DMS153 treated with DMSO at 0.1 percent for 48 hours (cell line): Measurements from ENCODE around the gene HSH2D.
"Not testable (repeated sequence)": the region's sequence is repeated elsewhere in the genome, so short reads cannot be mapped to it uniquely, and the experiment has no call there.

Experiments
- DNase-seq: peaks from one replicate; lab custom pipeline; 2025; ENCODE audit not compliant: unreplicated experiment; lab: John Stamatoyannopoulos, UW

The HSH2D gene

GRCh38 chr19:16119075-16119857 lies 24.2 kb upstream of the HSH2D start:
- DNase-seq: not testable (repeated sequence)

GRCh38 chr19:16121141-16121540 lies 22.3 kb upstream of the HSH2D start:
- DNase-seq: no peak

DNA sequence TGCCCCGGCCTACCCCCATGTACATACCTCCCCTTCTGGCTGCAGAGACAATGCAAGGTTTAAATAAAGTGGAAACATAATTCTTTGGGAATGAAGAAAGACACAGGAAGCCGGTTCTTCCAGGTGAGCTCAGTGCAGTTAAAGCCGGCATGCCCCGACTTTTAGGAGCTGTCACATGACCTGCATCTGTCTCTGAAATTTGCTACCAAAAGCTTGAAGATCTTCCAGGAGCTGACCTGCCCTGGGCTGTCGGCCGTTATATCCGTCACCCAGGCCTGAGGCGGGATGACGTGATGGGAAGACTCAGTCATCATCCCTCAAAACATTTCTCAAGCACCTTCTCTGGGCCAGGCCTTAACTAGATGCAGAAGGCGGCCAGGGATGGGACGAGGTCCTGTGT lies 21.5 kb upstream of the HSH2D start:
- DNase-seq: no peak

- no peak for DNase-seq
These were observed 18.5 kb upstream of the HSH2D start for GRCh38 chr19:16124953-16125352.

GRCh38 chr19:16125737-16126495 lies 17.6 kb upstream of the HSH2D start:
- no peak for DNase-seq

- DNase-seq: no peak
These were observed 16.4 kb upstream of the HSH2D start for GRCh38 chr19:16127080-16127479.

DNA sequence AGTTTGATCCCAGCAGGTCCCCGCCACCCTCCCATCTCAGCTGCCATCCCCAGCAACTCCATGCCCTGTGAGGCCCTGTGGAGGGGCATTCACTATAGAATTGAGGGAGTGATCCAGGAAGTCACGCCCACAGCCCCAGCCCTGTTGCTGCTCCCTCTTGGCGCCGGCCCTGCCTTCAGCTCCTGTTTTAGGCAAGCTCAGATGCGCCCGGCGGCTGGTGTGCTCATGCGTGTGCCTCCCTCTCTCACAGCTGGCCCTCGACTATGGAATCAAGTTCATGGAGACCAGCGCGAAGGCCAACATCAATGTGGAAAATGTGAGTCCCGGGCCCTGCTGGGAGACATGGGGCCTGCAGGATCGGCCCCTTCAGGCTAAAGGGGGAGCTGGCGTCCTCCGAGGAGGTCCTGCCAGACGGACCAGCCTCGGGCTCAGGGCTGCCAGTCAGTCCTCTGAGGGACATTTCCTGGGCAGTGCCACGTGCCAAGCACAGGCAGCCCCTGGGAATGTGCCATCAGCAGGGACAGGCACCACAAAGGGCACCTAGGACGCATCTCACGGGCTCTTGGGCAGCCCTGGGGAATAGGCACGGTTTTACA lies 15.6 kb upstream of the HSH2D start:
- DNase-seq: no peak

DNA sequence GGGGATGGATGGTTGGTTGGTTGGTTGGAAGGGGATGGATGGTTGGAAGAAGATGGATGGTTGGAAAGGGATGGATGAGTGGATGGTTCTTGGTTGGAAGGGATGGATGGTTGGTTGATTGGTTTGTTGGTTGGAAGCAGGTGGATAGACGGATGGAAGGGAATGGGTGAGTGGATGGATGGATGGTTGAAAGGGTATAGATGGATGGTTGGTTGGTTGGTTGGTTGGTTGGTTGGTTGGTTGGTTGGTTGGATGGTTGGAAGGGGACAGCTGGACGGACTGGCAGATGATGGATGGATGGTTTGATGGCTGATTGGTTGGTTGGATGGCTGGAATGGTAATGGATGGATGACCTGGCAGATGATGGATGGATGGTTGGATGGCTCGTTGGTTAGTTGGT lies 11.8 kb upstream of the HSH2D start:
- no peak for DNase-seq

DNA sequence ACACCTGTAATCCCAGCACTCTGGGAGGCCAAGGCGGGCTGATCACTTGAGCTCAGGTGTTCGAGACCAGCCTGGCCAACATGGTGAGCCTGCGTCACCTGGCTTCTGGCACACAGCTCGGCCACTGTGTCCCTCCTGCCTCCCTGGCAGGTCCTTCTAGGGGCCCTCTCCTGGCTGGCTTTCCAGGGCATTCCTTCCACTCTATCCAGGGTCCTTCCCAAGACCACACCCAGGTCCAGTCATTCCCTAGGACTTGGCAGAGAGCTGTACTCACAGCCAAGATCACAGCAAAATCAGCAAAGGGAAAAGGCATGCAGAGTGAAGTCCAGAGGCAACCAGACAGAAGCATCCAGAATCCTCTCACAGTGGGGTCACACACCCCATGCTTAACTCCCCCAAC lies 9.7 kb upstream of the HSH2D start:
- no peak for DNase-seq

DNA sequence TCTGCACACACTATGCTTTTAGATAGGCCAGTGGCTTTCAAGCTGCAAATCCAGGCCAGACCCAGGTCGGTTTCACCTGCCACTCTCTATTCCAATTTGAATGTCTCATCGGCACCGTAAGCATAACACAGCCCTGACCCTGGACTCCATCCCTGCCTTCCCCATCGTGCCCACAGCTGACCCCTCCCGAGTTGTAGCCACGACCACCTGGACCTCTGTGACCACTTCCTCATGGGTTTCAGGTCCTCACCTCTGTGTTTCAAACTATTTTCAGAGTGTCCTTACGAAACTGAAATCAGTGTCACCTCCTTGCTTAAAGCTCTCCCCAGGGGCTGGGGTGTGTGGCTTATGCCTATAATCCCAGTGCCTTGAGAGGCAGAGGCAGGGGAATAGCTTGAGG lies 9.0 kb upstream of the HSH2D start:
- no peak for DNase-seq

GRCh38 chr19:16135430-16136127 lies 7.9 kb upstream of the HSH2D start:
- no peak for DNase-seq

DNA sequence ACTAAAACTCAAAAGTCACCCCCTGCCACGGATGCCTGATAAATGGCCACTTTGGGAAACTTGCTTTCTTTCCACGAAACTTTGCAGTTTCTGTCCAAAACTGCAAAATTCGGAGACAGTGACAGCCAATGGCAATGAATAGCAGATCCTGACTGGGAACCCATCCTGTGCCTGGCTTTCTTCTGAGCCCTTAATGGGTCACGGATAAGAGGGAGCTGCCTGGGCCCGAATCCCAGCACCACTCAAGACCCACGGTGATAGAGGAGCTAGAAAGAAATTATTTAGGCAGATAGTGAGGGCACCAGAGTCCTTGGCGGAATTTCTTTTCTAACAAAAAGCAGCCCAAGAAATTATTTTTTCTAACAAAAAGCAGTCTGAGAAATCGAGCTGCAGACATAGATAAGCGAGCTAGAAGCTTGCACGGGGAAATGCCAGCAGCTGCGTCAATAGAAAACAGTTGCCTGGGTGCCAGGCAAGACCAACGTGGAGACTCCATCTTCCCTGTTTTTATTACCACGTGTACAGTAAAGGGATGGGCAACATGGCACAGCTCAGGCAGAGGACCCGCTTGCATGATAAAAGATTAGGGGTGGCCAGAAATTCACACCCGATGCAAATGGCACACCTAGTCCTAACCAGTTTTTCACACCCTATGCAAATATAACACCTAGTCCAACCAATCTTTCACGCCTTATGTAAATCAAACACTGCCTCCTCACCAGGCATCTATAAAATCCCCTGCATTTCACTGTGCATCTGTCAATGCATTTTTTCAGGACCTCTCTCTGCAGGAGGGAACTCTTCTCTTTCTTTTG lies 7.1 kb upstream of the HSH2D start:
- no peak for DNase-seq

- no peak for DNase-seq
These were observed 3.7 kb upstream of the HSH2D start for GRCh38 chr19:16139752-16140151.

DNA sequence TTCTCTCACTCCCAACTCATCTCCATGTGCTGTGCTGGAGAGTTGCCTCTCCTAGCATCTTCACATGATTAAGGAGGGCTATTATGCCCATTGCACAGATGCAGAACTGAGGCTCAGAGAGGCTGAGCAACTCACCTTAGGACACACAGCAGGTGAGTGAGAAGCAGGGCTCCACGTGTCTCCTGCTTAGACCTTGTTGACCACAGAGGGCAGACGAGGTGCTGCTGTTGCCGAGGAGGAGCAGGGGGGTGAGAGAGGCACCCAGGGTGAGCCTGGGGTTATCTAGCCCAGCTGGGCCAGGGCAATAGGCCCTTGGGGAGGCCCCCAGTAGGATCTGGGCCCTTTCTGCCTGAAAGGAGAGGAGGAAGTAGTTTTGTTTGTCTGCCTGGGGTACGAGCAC lies 2.4 kb upstream of the HSH2D start:
- DNase-seq: no peak

DNA sequence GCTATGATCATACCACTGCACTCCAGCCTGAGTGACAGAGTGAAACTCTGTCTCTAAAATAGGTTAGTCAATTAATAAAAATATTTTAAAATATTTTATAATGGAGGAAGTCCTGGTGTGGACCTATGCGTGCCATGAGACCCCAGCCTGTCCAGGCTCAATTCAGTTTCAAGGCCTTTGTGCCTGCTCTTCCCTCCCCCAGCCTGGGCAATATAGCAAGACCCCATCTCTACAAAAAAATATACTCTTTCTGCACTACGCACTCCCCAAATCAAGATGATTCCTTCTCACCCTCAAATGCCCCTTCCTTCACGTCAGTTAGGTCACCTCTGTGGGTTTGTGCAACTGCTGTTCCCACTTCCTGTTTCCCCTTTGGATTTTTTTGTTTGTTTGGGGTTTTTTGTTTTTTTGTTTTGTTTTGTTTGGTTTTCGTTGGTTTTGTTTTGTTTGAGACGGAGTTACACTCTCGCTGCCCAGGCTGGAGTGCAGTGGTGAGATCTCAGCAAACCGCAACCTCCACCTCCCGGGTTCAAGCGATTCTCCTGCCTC lies 1.4 kb upstream of the HSH2D start:
- no peak for DNase-seq

- DNase-seq: no peak
These were observed 714 bp downstream of the HSH2D start for GRCh38 chr19:16144216-16144581.

DNA sequence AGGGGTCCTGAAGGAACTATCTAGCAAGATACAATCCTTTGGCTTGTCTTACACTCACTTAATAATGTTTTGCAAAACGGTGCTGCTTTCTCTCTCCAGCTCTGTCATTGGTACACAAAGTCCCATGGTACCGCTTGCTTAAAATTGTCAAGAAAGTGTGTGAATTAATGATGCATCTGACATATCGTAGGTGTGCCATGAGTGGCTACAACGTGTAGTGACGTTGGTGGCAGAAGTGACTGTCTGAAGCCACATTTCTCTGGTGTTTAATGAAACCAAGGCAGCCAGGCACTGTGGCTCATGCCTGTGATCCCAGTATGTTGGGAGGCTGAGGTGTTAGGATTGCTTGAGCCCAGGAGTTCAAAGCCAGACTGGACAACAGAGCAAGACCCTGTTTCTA lies 2.6 kb downstream of the HSH2D start:
- no peak for DNase-seq

DNA sequence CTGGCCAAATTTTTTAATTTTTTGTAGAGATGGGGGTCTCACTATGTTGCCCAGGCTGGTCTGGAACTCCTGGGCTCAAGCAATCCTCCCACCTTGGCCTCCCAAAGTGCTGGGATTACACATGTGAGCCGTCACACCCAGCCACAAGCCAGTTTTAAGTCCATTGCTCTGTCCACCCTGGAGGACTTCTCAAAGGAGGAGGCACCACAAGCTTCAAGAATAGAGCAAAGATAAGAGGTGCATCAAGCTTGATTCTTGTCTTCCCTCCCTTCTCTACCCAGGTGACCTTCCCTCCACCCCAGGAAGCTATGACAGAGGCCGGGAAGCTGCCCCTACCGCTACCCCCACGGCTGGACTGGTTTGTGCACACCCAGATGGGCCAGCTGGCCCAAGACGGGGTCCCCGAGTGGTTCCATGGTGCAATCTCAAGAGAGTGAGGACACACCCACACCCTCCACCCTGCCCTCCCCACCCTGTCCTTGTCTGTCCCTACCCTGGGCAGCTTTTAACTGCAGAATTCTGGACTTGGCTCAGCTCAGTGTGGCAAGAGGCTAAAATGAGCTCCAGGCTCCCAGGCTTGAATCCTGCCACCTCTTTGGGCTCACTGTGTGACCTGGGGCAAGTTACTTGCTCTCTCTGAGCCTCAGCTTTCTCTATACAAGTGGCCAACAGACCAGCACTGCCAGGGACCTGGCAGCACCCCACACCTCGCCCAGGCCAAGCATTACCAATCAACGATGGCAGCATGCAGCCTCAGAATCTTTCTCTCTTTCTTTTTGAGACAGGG lies 5.2 kb downstream of the HSH2D start:
- no peak for DNase-seq

DNA sequence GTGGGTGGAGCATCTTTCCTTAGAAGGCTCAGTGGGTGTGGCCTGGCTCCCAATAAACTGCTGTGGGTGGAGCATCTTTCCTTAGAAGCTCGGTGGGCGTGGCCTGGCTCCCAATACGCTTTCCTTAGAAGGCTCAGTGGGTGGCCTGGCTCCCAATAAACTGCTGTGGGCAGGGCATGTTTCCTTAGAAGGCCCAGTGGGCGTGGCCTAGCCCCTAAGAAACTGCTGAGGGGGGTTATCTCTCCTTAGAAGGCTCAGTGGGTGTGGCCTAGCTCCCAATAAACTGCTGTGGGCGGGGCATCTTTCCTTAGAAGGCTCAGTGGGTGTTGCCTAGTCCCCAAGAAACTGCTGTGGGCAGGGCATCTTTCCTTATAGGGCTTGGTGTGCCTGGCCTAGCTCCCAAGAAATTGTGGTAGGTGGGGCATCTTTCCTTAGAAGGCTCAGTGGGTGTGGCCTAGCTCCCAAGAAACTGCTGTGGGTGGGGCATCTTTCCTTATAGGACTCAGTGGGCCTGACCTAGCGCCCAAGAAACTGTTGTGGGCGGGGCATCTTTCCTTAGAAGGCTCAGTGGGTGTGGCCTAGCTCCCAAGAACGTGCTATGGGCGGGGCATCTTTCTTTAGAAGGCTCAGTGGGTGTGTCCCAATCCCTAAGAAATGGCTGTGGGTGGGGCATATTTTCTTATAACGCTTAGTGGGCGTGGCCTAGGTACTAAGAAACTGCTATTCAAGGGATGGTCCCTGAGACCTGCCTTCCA lies 10.3 kb downstream of the HSH2D start:
- DNase-seq: no peak
